ENCODE data around the gene DOCK2.

- TF ChIP-seq CTCF (IDR thresholded peaks at IDR 0.05) (no peak), POLR2A (IDR thresholded peaks at IDR 0.05) (no peak)
Measured at GRCh38 chr5:169861433-169861832, 224.4 kb downstream of the DOCK2 start.
